ENCODE data around the gene TUB.

DNA sequence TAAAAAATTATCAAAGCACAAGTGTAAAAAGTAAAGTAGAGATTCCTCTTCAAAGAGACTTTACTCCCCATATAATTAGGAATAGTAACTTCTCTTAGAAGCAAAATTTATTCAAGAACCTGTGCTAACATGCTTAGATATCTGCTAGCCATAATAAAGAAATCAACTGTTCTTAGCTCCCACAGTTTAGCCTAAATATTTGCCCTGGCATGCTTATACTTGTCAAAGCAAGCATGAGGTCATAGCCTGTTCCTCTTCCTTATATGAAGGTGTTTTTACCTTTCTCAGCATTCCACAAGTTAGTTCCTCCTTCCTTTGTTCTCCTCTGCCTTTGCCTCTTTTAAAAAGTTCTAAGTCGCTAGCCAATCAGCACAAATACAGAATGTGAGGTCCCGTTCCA lies 57.5 kb downstream of the TUB start:
- TF ChIP-seq, protein P1, sequence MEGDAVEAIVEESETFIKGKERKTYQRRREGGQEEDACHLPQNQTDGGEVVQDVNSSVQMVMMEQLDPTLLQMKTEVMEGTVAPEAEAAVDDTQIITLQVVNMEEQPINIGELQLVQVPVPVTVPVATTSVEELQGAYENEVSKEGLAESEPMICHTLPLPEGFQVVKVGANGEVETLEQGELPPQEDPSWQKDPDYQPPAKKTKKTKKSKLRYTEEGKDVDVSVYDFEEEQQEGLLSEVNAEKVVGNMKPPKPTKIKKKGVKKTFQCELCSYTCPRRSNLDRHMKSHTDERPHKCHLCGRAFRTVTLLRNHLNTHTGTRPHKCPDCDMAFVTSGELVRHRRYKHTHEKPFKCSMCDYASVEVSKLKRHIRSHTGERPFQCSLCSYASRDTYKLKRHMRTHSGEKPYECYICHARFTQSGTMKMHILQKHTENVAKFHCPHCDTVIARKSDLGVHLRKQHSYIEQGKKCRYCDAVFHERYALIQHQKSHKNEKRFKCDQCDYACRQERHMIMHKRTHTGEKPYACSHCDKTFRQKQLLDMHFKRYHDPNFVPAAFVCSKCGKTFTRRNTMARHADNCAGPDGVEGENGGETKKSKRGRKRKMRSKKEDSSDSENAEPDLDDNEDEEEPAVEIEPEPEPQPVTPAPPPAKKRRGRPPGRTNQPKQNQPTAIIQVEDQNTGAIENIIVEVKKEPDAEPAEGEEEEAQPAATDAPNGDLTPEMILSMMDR (IDR thresholded peaks at IDR 0.05), result no peak
- TF ChIP-seq POLR2A (IDR thresholded peaks at IDR 0.05), result no peak
